GM10248 (cell line): ENCODE measurements around the gene FKBP5.

ENCODE experiments used
- CTCF ChIA-PET: fragments of 300-600 bp; sonication (Branson Sonifier 250); formaldehyde crosslinking; extraction: SDS; loops from one replicate; lab custom pipeline; 2021; ENCODE audit warnings: antibody characterized with exemption; lab: Yijun Ruan, JAX
- POLR2A ChIA-PET: fragments of 350-650 bp; sonication (Branson Sonifier 250); formaldehyde crosslinking; extraction: SDS; loops from one replicate; lab custom pipeline; 2020; ENCODE audit warnings: antibody characterized with exemption; lab: Yijun Ruan, JAX
- DNase-seq: peaks from one replicate; pipeline ENCODE4 v3.0.0; 2012; ENCODE audit errors: extremely low spot score
- CTCF ChIP-seq: IDR thresholded peaks from 2 replicates; pipeline ENCODE4 v1.5.1; 2012; ENCODE audit warnings: mild to moderate bottlenecking, low read depth; ENCODE audit errors: extremely low read depth, missing control alignments, control extremely low read depth

FKBP5 gene

GRCh38 chr6:35566794-35567193 is 121.9 kb downstream of the FKBP5 start:
- TF ChIP-seq CTCF = no peak
- ChIA-PET POLR2A (no interaction called here), CTCF (interaction anchor here (1.1 kb wide), 1 partner anchor 14 kb away, joined by 3 read pairs; no protein-coding TSS in a partner anchor)
- no peak for DNase-seq

- no peak for TF ChIP-seq CTCF
- CTCF ChIA-PET = interaction anchor here (1.0 to 1.1 kb wide), 2 partner anchors 10 to 172 kb away, joined by 3 read pairs; partner anchors contain the start of gene ARMC12
These were observed 124.0 kb downstream of the FKBP5 start for GRCh38 chr6:35564733-35565132.

GRCh38 chr6:35562060-35562459 is 126.7 kb downstream of the FKBP5 start:
- DNase-seq = no peak
- TF ChIP-seq CTCF = no peak
- POLR2A ChIA-PET = interaction anchor here (0.5 kb wide), 1 partner anchor 853 kb away, joined by 3 read pairs; no protein-coding TSS in a partner anchor
- CTCF ChIA-PET = interaction anchor here (1.3 to 3.6 kb wide), 3 partner anchors 10 to 174 kb away, joined by 3 to 20 read pairs (median 6); partner anchors contain the start of gene ARMC12

More at GRCh38 chr6:35564733-35565132, 124.0 kb downstream of the FKBP5 start:
- no peak for DNase-seq
- POLR2A ChIA-PET = no interaction called here

- DNase-seq = no peak
- no peak for TF ChIP-seq CTCF
- ChIA-PET POLR2A (no interaction called here), CTCF (interaction anchor here (1.0 to 3.6 kb wide), 5 partner anchors 8 to 175 kb away, joined by 3 to 20 read pairs (median 5); partner anchors contain the start of gene ARMC12)
These were observed 127.6 kb downstream of the FKBP5 start for GRCh38 chr6:35561113-35561512.

- no peak for DNase-seq
- ChIA-PET POLR2A (interaction anchor here (0.7 kb wide), 1 partner anchor 377 kb away, joined by 3 read pairs; no protein-coding TSS in a partner anchor), CTCF (interaction anchor here (0.8 kb wide), 1 partner anchor 178 kb away, joined by 3 read pairs; the partner anchor contains the start of gene ARMC12)
- no peak for TF ChIP-seq CTCF
These were observed 130.1 kb downstream of the FKBP5 start for GRCh38 chr6:35558571-35558970.

GRCh38 chr6:35557239-35557638 is 131.5 kb downstream of the FKBP5 start:
- no peak for DNase-seq
- TF ChIP-seq CTCF = no peak
- CTCF ChIA-PET = interaction anchor here (2.1 kb wide), 1 partner anchor 34 kb away, joined by 10 read pairs; no protein-coding TSS in a partner anchor
- POLR2A ChIA-PET = no interaction called here
